SH-SY5Y (cell line): ENCODE results near the gene CACNG5.

Source experiments
- GATA2 ChIP-seq: IDR thresholded peaks from 2 replicates; pipeline ENCODE4 v1.6.1; 2011; ENCODE audit warnings: mild to moderate bottlenecking, low read depth, low read length
- GATA3 ChIP-seq: IDR thresholded peaks from 2 replicates; pipeline ENCODE4 v1.6.1; 2011; ENCODE audit warnings: low read depth, mild to moderate bottlenecking, low read length, moderate library complexity

The CACNG5 gene

DNA sequence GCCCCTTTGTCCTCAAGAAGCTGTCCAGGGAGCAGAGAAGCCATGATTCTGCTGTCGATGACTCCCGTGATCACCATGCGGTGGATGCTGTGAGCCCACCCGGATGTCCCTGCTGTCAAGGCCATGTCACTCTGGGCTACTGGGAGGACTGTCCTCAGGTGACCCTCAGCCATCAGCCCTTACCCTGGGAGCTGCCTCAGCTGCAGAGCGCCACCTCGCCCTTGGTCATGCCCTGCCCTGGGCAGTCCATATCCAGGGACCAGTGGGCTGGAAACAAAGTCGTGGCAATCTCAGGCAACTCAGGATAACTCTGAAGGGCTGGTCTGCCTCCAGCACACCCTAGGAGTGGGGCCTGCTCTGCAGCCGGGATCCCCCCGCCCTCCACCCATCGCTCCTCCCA is 63.6 kb downstream of the CACNG5 start:
- TF ChIP-seq GATA3 (no peak), GATA2 (no peak)

DNA sequence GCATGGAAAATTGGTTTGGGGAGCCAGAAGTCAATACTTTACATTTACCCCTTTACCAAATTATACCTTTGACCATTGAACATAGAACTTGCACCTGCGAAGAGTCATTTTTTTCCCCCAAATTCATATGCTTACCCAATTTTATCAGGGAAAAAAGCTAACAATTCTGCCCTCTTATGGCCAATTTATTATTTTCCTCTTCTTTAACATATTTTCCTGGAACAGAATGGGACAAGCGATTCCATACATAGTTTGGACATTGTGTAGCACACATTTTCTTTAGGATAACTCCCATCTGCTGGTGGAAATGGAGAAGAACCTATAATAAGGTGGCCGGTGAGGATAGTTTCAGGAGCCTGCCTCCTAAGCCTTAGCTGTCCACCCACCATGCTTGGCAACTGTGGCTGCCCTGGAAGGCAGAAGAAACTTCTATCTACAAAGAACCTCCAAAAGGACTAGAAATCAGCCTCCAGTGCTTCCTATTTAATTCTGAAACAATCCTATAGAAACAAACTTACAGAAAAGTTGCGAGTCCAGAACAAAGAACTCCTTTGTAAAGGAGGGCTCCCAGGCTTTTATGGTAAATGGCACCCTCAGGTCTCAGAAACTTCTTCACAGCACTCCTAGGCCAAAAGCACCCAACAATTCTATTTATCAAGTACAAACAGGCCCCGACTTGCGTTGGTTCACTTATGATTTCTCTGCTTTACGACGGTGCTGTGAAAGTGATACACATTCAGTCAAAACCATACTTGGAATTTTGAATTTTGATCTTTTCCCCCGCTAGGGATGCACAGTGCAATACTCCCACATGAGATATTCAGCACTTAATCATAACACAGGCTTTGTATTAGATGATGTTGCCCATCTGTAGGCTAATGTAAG is 65.5 kb downstream of the CACNG5 start:
- TF ChIP-seq GATA3 (no peak), GATA2 (no peak)

DNA sequence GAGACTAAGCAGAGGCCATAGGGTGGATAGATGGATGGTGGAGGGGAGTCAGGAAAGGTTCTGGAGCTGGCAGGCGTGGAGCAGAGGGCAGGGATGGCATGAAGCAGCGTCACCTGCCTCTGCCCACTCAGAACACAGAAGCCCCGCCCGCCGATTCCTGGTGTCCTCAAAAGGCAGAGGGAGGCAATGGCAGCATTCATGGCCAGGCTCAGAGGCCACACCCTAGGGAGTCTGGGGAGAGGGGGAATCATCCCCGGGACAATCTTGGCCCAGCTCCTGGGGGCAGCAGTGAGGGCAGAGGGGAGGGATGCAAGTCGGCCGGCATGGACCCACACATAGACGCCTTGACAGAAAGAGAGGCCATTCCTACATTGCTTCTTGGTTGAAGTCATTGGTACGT is 68.9 kb downstream of the CACNG5 start:
- no peak for TF ChIP-seq GATA2
- TF ChIP-seq GATA3, result no peak

- TF ChIP-seq GATA2, result no peak
- TF ChIP-seq GATA3, result no peak
Measured at GRCh38 chr17:66904760-66905624, 70.1 kb downstream of the CACNG5 start.

DNA sequence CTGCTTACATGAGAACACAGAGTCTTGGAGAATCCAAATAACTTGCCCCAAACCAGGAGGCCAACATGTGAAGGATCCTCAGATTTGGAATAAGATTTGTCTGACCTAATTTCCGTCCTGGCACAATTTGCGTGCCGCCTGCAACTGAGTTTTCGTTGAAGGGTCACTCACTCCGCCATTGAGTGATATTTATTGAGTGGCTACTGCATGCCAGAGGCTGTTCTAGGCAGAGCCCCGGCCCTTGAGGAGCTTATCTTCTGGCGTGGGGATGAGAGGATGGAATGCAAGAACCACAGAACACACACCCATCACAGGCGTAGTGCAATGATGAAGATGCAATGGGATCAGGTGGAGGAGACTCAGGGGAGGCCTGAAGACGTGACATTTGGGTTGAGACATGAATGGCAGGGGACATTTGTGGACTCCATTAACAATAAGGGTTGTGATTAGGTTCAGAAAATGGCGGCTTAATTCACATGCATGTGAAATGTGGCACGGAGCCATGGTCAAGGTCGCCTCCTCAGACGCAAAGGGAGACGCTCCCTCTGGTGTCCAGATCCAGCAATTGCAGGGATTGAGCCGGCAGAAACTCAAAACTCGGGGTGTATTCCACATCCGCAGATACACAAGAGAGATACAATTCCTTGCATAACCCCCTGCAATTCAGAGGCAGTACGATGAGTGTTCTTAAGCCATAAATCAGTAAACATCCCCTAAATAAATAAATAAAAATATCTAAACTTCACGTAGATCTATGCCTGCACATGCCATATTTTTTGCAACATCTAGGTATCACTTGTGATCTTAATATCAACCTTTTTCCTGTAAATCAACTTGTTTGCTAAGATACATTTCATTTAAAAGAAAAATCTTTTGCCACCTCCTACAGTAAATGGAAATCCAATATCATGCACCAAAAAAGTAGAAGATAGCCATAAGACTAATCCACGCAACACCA is 71.7 kb downstream of the CACNG5 start:
- TF ChIP-seq GATA2 (no peak), GATA3 (no peak)

DNA sequence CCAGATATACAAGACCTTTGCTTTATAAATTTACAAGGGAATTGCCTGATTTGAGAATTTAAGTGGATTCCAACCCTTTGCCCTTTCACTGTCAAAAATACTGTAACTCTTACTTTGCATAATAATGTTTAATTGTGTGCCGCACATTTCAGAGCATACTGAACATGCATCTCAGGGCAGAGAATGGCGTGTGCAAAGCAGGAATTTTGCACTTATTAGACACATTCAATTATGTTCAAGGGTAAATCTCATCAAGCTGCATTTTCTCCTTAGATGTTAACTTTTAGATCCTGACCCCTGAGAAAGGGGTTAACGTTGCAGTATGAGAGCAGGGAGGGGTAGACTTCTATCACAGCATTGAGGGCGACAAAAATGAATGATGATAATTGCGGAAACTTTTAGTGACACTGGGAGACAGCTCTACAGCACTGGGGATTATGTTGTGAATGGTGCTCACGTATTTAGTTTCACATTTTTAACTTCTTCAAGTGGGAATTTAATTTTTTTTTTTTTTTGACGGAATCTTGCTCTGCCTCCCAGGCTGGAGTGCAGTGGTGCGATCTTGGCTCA is 75.0 kb downstream of the CACNG5 start:
- TF ChIP-seq GATA2 (no peak), GATA3 (no peak)

DNA sequence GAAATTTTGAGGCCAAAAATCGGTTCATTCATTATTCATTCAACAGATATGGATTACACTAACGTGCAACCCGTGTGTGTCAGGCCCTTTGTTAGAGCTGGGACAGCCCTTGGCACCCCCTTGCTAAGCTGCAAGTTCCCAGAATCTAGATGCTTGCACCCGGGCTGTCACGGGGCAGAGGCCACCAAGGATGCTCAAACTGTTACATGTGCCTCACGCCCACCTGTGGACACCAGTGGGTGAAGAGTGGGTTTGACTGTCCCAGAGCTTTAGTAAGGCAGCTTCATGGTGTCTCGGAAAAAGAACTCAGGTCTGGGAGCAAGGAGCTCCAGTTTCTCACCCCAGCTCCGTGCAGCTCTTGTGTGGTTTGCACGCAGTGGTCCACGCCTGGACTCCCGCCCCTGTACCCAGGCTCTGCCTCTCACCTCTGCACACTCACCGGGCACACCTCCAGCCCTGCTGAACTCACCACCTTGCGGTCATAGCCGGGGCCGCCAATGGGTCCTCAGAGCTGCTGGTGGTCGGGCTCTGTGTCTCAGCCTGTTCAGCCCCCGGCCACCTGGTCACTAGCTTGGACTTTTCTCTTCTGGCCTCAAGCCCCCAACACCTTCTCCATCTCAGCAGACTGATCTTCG is 75.9 kb downstream of the CACNG5 start:
- TF ChIP-seq GATA3 (no peak), GATA2 (no peak)

DNA sequence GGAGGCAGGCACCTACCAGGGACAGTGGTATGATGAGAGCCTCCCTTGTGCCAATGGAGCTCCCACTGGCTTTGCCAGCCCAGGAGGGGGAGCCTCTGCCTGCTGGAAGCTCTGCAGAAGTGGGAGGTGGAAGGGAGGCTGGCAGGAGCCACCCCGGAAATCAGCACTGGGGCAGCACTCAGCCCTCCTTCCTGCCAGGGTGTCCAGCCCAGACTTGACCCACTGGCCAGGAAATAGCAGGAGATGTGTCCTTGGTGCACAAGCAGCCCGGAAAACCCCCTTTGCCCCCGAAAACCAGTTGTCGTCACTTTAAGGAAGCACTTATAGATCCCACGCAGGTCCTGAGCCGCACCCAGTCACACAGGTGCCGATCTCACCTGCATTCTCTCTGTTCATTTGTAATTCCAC is 80.3 kb downstream of the CACNG5 start:
- no peak for TF ChIP-seq GATA2
- TF ChIP-seq GATA3, result no peak

- TF ChIP-seq GATA2 (no peak), GATA3 (no peak)
Measured at GRCh38 chr17:66915792-66916191, 80.9 kb downstream of the CACNG5 start.

GRCh38 chr17:66916946-66917345 is 82.0 kb downstream of the CACNG5 start:
- no peak for TF ChIP-seq GATA3
- no peak for TF ChIP-seq GATA2

- TF ChIP-seq GATA2 (no peak), GATA3 (no peak)
Measured at GRCh38 chr17:66918896-66919295, 84.0 kb downstream of the CACNG5 start.

DNA sequence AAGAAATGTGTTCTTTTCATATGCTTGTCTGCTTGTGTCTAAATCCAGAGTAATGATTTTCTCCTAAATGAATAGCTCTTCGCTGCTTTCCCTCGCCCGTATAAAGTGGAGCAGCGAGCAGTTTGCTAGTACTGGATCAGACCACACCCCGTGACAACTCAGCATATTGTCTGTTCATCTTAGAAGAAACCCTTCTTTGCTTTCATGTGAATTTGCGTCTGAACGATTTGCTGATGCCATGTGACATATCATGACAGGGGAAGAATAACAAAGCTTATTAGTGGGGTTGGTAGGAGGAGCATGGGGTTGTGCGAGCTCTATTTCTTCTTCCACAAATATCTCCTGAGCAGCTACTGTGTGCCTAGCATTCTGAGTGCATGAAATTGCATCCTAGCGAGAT is 85.5 kb downstream of the CACNG5 start:
- no peak for TF ChIP-seq GATA2
- no peak for TF ChIP-seq GATA3

DNA sequence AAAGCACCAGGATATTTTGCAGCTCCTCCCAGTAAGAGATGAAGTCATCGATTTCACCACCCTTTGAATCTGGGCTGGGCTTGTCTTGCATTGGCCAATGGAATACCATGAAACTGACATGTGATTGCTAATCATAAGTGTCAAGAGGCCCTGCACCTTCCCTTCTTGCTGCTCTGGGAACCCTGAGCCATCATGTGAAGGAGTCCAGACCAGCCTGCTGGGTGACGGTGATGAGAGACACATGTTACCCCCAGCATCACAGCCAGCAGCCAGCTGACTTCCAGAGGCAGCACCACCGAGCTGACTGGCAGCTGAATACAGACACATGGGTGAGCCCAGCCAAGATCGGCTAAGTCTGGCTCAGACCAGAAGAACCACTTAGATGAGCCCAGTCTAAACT is 86.0 kb downstream of the CACNG5 start:
- TF ChIP-seq GATA2 (no peak), GATA3 (no peak)
